ENCODE data around the gene ADGRF5. TPM values are rescaled to one million over a fixed set of nuclear protein-coding genes. Genes with fewer than 3 reads are reported as not detected.
"Not testable (repeated sequence)": the region's sequence is repeated elsewhere in the genome, so short reads cannot be mapped to it uniquely, and the experiment has no call there.

Gene ADGRF5
- total RNA-seq, 1 donor from 2014 or later, result 112 TPM

DNA sequence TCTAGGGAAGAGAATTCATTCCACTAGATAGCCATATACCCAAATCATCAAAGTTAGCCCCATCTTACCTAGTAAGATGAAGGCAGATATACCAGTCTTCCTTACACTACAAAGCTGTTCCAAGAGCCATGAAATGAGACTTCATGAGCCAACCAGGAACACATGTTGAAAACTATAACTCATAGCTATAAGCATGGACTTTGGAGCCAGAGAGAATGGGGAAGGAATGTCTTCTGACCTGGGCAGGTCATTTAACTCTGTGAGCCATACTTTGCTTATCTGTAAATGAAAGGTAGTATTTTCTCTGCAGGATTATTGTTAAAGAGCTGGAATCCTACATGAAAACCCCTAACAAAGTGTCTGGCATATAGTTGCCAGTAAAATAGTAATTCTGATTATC, 27.3 kb downstream of the ADGRF5 start:
- DNase-seq (ENCODE audit: low read depth in 2 of 2), result no peak

DNA sequence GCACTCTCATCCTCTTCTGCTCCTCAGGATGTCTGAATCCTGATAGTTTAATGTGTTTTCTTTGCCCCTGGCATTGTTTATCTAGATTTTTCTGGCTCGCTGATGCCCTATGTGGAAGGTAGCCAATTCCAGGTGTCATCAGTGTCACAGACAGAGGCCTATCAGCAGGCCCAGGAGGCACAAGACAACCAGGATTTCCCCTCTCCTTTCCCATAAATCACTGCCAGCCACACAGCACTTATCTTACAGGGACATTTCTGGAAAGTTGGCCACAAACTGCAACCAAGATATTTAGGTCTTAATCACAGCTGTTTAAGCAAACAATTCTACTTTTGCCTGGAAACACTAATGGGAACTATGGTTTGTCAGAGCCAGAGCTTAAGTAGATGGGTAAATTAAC, 28.1 kb downstream of the ADGRF5 start:
- DNase-seq (ENCODE audit: low read depth in 2 of 2), result peak; percentile 81 to 87

DNA sequence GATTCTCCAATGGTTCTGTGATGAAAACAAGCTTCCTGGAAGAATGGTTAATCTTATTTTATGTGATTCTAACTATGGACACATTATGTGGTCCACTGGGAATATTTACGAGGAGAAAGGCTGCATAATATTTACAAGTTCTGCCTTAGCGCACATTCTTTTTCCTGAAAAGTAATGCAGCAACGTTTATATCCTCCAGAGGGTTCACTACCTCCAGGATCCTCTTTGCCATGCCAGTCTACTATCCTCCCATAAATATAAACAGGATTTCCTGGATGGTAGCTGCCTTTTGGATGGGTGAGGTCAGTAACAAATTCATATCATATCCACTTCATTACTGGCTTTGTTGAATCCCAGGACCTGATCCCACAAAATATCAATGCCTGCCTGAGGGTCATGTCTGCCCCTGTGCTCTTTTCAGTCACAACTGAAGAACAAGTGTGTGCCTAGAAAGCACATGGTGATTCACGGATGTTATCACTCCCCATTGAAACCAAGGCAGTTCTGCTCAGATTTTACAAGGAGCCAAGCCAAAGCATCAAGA, 30.4 kb downstream of the ADGRF5 start:
- peak in 1 of 2 donors; percentile 12 for DNase-seq (ENCODE audit: low read depth in 2 of 2)

GRCh38 chr6:46888578-46888977, 33.2 kb downstream of the ADGRF5 start:
- DNase-seq (ENCODE audit: low read depth in 2 of 2), result peak in 1 of 2 donors; percentile 67

- DNase-seq (ENCODE audit: low read depth in 2 of 2), result peak in 1 of 2 donors; percentile 79
Observed at GRCh38 chr6:46888031-46888430, 33.7 kb downstream of the ADGRF5 start.

DNA sequence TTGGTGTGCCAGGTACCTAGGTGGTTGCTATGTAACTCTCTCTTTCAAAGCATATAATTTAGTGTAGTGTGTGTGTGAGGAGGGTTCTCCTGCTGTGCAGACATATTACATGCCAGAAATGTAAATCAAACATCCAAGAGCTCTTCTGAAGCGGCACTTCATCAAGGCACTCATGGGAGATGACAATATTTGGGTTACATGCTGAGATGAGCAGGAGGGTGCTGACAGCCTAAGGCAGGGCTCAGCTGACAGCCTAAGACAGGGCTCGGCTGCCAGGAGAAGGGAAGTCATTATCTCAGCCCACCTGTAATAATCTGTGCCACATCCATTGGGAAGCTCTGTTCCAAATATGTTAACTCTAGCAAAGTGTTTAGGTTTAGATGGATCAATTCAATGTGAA, 39.1 kb downstream of the ADGRF5 start:
- DNase-seq (ENCODE audit: low read depth in 2 of 2), result no peak

DNA sequence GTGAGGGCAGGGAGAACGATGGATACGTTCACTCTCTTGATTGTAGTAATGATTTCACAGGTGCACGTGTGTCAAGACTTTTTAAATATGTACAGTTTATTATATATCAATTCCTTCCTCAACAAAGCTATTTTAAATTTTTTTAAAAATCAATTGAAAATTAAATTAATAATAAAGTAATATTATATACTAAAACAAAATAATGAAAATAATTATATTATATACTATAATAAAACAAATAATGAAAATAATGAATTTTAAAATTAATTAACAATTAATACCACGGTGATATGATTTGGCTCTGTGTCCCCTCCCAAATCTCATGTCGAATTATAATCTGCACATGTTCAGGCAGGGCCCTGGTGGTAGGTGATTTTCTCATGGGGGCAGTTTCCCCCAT, 42.7 kb downstream of the ADGRF5 start:
- DNase-seq (ENCODE audit: low read depth in 2 of 2), result no peak

DNA sequence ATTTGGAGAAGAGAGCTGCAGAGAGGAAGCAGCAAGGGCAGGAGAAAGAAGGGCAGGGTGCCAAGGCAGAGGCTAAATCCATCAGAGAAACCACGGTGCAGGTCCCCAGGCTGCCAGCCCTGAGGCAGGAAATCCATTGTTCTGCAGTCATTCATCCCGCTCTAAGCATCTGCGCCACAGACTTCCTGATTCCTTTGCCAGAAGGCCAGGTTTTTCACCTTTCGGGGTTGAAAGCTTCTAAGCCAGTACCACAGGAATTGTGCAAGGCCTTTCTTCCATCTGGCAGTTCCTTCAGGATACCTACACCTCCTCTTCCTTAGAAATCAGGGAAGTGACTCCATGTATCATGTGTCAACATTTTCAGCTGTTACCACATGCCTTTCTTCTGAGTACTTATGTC, 45.6 kb downstream of the ADGRF5 start:
- peak; percentile 91 to 98 for DNase-seq (ENCODE audit: low read depth in 2 of 2)

- DNase-seq (ENCODE audit: low read depth in 2 of 2), result no peak
Observed at GRCh38 chr6:46867411-46867810, 54.3 kb downstream of the ADGRF5 start.

GRCh38 chr6:46865221-46865620, 56.5 kb downstream of the ADGRF5 start:
- no peak for DNase-seq (ENCODE audit: low read depth in 2 of 2)

DNA sequence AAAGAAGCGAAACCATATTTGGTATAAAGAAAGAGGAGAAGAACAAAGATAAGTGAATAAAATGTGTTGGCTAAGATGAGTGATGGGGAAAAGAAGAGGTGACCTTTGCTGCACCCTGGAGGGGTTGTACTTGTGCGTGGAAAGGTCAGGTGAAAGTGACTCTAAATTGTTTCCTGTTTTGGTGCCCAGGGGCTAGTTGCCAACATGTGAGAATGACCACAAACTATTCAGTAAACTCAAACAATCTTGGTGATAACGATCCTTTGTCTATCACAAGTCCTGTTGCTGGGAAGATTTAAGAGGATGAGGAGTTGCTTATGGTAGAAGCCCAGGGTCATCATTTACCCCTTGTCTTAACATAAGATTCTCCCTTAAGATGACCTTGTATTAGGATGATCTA, 57.9 kb downstream of the ADGRF5 start:
- DNase-seq (ENCODE audit: low read depth in 2 of 2), result no peak

DNA sequence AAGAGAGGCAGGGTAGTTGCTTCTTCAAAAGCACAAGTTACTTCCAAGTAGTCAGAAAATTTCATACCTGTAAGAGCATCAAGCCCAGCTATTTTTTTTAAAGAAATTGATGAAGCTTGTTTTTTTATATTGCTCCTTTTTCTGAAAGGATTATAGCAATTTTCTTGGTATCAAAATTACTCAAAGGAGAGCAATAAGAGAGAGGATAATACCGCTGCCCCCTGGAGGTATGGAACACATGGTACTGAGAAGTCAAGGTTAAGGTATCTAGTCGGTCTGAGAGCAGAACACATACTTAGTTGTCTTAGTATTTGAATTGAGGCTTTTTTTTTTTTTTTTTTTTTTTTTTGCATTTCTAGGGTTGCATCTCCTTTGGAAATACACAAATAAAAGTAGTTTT, 59.4 kb downstream of the ADGRF5 start:
- no peak for DNase-seq (ENCODE audit: low read depth in 2 of 2)

GRCh38 chr6:46855966-46856365, 65.8 kb downstream of the ADGRF5 start:
- peak in 1 of 2 donors; percentile 27 for DNase-seq (ENCODE audit: low read depth in 2 of 2)

- not testable (repeated sequence) for DNase-seq (ENCODE audit: low read depth in 2 of 2)
Observed at GRCh38 chr6:46851576-46851975, 70.2 kb downstream of the ADGRF5 start.

GRCh38 chr6:46850792-46851191, 70.9 kb downstream of the ADGRF5 start:
- DNase-seq (ENCODE audit: low read depth in 2 of 2), result peak in 1 of 2 donors; percentile 43

GRCh38 chr6:46849361-46849690, 72.4 kb downstream of the ADGRF5 start:
- DNase-seq (ENCODE audit: low read depth in 2 of 2), result no peak

DNA sequence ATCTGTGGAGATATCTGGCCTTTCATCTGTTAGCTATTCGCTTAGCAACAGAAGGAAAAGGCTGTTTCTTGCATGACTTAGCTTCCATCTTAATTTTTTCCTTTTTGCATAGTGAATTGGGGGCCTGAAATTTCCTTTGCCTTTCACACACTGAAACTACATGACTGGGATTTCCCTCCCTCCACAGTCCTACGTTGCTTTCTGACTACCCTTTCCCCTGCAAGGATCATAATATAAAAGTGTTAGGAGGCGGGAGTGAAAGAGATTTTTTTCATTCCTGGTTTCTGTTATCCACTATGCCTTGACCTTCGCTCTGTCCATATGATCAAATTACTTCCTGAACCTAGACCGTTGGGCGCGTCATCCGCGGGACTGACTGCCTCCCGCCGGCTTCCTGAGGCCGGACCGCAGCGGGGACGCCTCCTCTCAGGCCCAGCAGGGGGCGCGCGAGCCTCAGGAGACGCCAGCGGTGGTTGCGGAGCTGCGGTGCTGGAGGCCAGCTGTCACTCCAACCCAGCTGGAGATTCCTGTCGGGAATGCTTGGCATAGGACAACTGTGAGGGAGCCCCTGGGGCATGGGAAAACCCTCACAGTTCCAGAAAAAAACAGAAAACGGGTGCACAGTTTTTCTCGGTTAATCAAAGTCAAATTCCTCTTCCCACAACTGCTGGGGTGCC, 72.9 kb downstream of the ADGRF5 start:
- DNase-seq (ENCODE audit: low read depth in 2 of 2), result peak; percentile 56 to 88

DNA sequence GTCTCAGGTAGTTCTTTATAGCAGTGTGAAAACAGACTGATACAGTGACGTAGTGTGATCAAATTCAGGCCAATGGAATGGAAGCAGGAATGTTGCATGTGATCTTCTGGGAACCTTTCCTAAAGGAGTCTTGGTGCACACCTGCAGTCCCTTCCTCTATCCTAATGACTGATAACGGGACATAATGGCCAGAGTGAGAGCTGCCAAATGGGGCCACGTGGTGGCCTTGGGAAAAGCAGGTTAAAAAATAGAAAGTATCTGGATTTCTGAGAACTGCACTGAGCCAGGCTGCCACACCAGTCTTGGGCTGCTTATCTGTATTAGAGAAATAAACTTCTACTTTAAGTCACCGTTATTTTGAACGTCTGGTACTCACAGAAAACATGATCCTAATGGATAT, 76.6 kb downstream of the ADGRF5 start:
- DNase-seq (ENCODE audit: low read depth in 2 of 2), result no peak

DNA sequence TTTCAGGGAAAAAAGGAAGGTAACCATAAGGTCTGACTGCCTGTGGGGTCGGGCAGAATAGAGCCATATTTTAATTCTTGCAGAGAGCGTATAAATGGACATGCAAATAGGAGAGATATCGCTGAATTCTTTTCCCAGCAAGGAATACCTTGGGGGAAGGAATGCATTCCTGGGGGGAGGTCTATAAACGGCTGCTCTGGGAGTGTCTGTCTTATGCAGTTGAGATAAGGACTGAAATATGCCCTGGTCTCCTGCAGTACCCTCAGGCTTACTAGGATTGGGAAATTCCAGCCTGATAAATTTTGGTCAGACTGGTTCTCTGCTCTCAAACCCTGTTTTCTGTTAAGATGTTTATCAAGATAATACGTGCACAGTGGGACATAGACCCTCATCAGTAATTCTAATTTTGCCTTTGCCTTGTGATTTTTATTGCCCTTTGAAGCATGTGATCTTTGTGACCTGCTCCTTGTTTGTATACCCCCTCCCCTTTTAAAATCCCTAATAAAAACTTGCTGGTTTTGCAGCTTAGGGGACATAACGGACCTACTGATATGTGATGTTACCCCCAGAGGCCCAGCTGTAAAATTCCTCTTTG, 79.4 kb downstream of the ADGRF5 start:
- DNase-seq (ENCODE audit: low read depth in 2 of 2), result not testable (repeated sequence)

DNA sequence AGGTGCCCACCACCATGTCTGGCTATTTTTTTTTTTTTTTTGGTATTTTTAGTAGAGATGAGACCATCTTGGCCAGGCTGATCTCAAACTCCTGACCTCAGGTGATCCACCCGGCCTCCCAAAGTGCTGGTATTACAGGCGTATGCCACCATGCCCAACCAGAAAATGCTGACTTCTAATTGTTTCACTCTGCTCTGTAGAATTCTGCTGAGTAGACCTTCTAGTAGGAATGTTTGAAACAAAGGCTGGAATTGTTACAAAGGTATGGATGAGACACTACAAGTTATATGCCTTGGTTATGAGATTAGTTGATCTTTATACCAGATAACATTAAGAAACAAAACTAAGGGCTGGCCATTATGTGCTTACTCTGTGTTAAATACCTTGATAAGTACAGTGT, 83.7 kb downstream of the ADGRF5 start:
- DNase-seq (ENCODE audit: low read depth in 2 of 2), result no peak

DNA sequence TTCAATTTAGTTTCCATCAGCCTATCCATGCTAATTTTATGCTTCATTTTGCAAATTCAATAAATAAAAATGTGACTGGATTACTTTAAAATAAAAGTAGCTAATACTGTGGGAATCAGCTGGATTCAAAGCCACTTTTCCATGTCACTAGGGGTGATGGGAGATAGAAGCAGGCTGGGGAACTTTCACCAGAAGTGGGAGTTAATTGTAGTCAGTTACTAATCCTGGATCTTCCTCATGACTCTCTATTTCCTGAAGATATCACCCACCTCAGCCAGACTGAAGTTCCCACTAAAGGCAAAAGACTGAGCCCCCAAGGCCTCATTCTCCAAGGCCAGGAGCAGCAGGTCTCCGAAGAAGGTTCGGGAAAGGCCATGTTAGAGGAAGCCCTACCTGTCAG, 86.7 kb downstream of the ADGRF5 start:
- DNase-seq (ENCODE audit: low read depth in 2 of 2), result not testable (repeated sequence)

GRCh38 chr6:46834257-46834916, 87.4 kb downstream of the ADGRF5 start:
- not testable (repeated sequence) for DNase-seq (ENCODE audit: low read depth in 2 of 2)

DNA sequence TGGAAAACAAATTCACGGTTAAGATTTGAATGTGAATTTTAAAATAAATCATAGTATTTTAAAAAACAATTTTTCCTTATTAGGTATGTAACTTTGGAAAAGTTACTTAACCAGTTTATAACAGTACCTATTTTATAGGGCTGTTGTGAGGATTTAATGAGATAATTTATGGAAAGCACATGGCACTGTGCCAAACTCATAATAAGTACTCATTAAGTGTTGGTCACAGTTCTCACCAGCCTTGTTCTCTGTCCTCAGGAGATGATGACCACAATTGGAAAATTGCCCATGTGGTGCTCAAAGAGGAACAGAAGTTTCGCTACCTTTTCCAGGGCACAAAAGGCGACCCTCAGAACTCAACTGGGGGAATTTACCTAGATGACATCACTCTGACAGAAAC, 88.9 kb downstream of the ADGRF5 start:
- no peak for DNase-seq (ENCODE audit: low read depth in 2 of 2)
